ENCODE measurements around the gene ARFGAP1.

Gene ARFGAP1

GRCh38 chr20:63289311-63290135 is 16.9 kb downstream of the ARFGAP1 start:
- Histone ChIP-seq H3K36me3 (ENCODE audit: insufficient read depth, insufficient read length, low read length) (peaks cover 77% of the 10 kb centered on the region), H3K9me3 (ENCODE audit: insufficient read depth, low read length) (no peaks in the 10 kb centered on the region), H3K4me1 (ENCODE audit: insufficient read depth, insufficient read length) (peaks cover 23% of the 10 kb centered on the region), H3K27me3 (ENCODE audit: insufficient read depth, insufficient read length) (no peaks in the 10 kb centered on the region), H3K9ac (ENCODE audit: insufficient read length, low read depth) (no peak overlapping the region), H3K4me3 (ENCODE audit: insufficient read length, low read depth) (no peak overlapping the region)
- DNase-seq (ENCODE audit: low read depth, low spot score): no peak
- no peak for TF ChIP-seq SUZ12 (IDR thresholded peaks at IDR 0.05; ENCODE audit: extremely low read depth, insufficient read depth, insufficient read length)
- no peak for TF ChIP-seq YY1 (IDR thresholded peaks at IDR 0.05; ENCODE audit: insufficient read depth, insufficient read length)

DNA sequence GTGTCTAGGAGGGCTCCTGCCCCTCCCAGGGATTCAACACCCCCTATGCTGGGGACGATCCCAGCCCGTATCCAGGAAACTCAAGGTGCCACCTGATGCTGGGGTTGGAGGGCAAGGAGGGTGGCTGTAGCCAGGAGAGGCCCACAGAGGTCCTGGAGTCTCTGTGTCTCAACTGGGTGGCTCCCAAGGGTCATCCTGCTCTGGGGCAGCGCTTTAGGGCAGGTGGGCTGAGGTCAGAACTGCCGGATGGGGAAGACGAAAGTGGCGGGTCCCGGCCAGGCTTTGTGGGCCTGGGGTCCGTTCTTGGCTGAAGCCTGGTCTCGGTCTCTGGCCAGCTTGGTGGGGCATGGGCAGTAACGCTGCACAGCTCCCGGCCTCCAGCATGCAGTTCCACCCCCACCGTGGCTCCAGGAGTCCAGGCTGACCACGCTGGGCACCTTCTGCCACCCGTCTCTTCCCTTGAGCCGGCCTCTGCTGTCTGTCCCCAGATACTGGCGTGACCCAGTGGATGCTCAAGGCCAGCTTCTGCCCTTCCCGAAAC is 17.6 kb downstream of the ARFGAP1 start:
- Histone ChIP-seq H3K4me1 (ENCODE audit: insufficient read depth, insufficient read length) (peaks cover 28% of the 10 kb centered on the region), H3K9me3 (ENCODE audit: insufficient read depth, low read length) (no peaks in the 10 kb centered on the region), H3K9ac (ENCODE audit: insufficient read length, low read depth) (peak overlapping the region; percentile 42), H3K27me3 (ENCODE audit: insufficient read depth, insufficient read length) (no peaks in the 10 kb centered on the region), H3K4me3 (ENCODE audit: insufficient read length, low read depth) (no peak overlapping the region), H3K36me3 (ENCODE audit: insufficient read depth, insufficient read length, low read length) (peaks cover 70% of the 10 kb centered on the region)
- TF ChIP-seq YY1 (IDR thresholded peaks at IDR 0.05; ENCODE audit: insufficient read depth, insufficient read length): no peak
- no peak for TF ChIP-seq ZNF274 (IDR thresholded peaks at IDR 0.05; ENCODE audit: low read depth, low read length)
- TF ChIP-seq SUZ12 (IDR thresholded peaks at IDR 0.05; ENCODE audit: extremely low read depth, insufficient read depth, insufficient read length): no peak
- DNase-seq (ENCODE audit: low read depth, low spot score): no peak

GRCh38 chr20:63290677-63291472 is 18.3 kb downstream of the ARFGAP1 start:
- peaks cover 35% of the 10 kb centered on the region for H3K4me1 ChIP-seq (ENCODE audit: insufficient read depth, insufficient read length)
- H3K27me3 ChIP-seq (ENCODE audit: insufficient read depth, insufficient read length): no peaks in the 10 kb centered on the region
- H3K36me3 ChIP-seq (ENCODE audit: insufficient read depth, insufficient read length, low read length): peaks cover 63% of the 10 kb centered on the region
- TF ChIP-seq ZNF274 (IDR thresholded peaks at IDR 0.05; ENCODE audit: low read depth, low read length) (no peak), YY1 (IDR thresholded peaks at IDR 0.05; ENCODE audit: insufficient read depth, insufficient read length) (no peak), SUZ12 (IDR thresholded peaks at IDR 0.05; ENCODE audit: extremely low read depth, insufficient read depth, insufficient read length) (no peak)
- peak overlapping the region; percentile 42 for H3K9ac ChIP-seq (ENCODE audit: insufficient read length, low read depth)
- no peaks in the 10 kb centered on the region for H3K9me3 ChIP-seq (ENCODE audit: insufficient read depth, low read length)
- H3K4me3 ChIP-seq (ENCODE audit: insufficient read length, low read depth): no peak overlapping the region
- peak; percentile 27 for DNase-seq (ENCODE audit: low read depth, low spot score)

- Histone ChIP-seq H3K9ac (ENCODE audit: insufficient read length, low read depth) (no peak overlapping the region), H3K9me3 (ENCODE audit: insufficient read depth, low read length) (no peaks in the 10 kb centered on the region), H3K27me3 (ENCODE audit: insufficient read depth, insufficient read length) (no peaks in the 10 kb centered on the region), H3K4me1 (ENCODE audit: insufficient read depth, insufficient read length) (peaks cover 39% of the 10 kb centered on the region), H3K36me3 (ENCODE audit: insufficient read depth, insufficient read length, low read length) (peaks cover 54% of the 10 kb centered on the region), H3K4me3 (ENCODE audit: insufficient read length, low read depth) (no peak overlapping the region)
- TF ChIP-seq YY1 (IDR thresholded peaks at IDR 0.05; ENCODE audit: insufficient read depth, insufficient read length): no peak
- no peak for DNase-seq (ENCODE audit: low read depth, low spot score)
These were observed 19.2 kb downstream of the ARFGAP1 start for GRCh38 chr20:63291811-63292210.

- H3K36me3 ChIP-seq (ENCODE audit: insufficient read depth, insufficient read length, low read length): peaks cover 50% of the 10 kb centered on the region
These were observed 19.7 kb downstream of the ARFGAP1 start for GRCh38 chr20:63292292-63292701.

DNA sequence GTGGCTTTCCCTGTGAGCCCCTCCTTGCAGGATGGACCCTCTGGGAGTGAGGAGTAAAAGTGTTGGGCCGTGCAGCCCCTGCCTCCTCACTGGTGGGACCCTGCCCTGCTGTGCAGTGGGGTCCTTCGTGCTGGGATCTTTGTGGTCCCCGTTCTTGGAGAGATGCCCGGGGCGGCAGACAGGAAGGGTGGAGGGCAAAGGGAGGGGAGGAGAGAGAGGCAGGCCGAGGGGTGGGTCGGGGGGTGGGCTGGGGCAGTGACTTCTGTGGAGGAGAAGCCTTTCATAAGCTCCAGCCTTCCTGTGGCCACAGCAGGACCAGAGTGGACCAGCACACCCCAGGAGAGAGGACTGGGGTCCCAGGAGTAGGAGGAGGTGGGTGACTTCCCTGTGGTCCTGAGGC is 20.3 kb downstream of the ARFGAP1 start, which contains the start of gene COL20A1:
Gene COL20A1, plus strand, starts transcription at position 283 of the 400 bp plus-strand sequence. CDS start 1,922 bp downstream, outside the sequence.
- TF ChIP-seq YY1 (IDR thresholded peaks at IDR 0.05; ENCODE audit: insufficient read depth, insufficient read length) (no peak), ZNF274 (IDR thresholded peaks at IDR 0.05; ENCODE audit: low read depth, low read length) (no peak), SUZ12 (IDR thresholded peaks at IDR 0.05; ENCODE audit: extremely low read depth, insufficient read depth, insufficient read length) (no peak)
- H3K27me3 ChIP-seq (ENCODE audit: insufficient read depth, insufficient read length): no peaks in the 10 kb centered on the region

More at GRCh38 chr20:63292292-63292701, 19.7 kb downstream of the ARFGAP1 start:
- DNase-seq (ENCODE audit: low read depth, low spot score): no peak
- no peak for TF ChIP-seq ZNF274 (IDR thresholded peaks at IDR 0.05; ENCODE audit: low read depth, low read length)
- TF ChIP-seq YY1 (IDR thresholded peaks at IDR 0.05; ENCODE audit: insufficient read depth, insufficient read length): no peak
- TF ChIP-seq SUZ12 (IDR thresholded peaks at IDR 0.05; ENCODE audit: extremely low read depth, insufficient read depth, insufficient read length): no peak
- H3K4me1 ChIP-seq (ENCODE audit: insufficient read depth, insufficient read length): peaks cover 42% of the 10 kb centered on the region
- no peak overlapping the region for H3K9ac ChIP-seq (ENCODE audit: insufficient read length, low read depth)
- no peaks in the 10 kb centered on the region for H3K27me3 ChIP-seq (ENCODE audit: insufficient read depth, insufficient read length)
- no peak overlapping the region for H3K4me3 ChIP-seq (ENCODE audit: insufficient read length, low read depth)
- no peaks in the 10 kb centered on the region for H3K9me3 ChIP-seq (ENCODE audit: insufficient read depth, low read length)

GRCh38 chr20:63293456-63293855 is 20.8 kb downstream of the ARFGAP1 start:
- TF ChIP-seq YY1 (IDR thresholded peaks at IDR 0.05; ENCODE audit: insufficient read depth, insufficient read length): no peak
- no peak for TF ChIP-seq SUZ12 (IDR thresholded peaks at IDR 0.05; ENCODE audit: extremely low read depth, insufficient read depth, insufficient read length)
- TF ChIP-seq ZNF274 (IDR thresholded peaks at IDR 0.05; ENCODE audit: low read depth, low read length): no peak
- peaks cover 45% of the 10 kb centered on the region for H3K4me1 ChIP-seq (ENCODE audit: insufficient read depth, insufficient read length)

More for the DNA sequence above, 20.3 kb downstream of the ARFGAP1 start, which contains the start of gene COL20A1:
- H3K9ac ChIP-seq (ENCODE audit: insufficient read length, low read depth): peak within 1 kb of the TSS; percentile 42
- H3K4me1 ChIP-seq (ENCODE audit: insufficient read depth, insufficient read length): peaks cover 45% of the 10 kb centered on the region
- H3K9me3 ChIP-seq (ENCODE audit: insufficient read depth, low read length): no peaks in the 10 kb centered on the region
- peaks cover 44% of the 10 kb centered on the region for H3K36me3 ChIP-seq (ENCODE audit: insufficient read depth, insufficient read length, low read length)
- DNase-seq (ENCODE audit: low read depth, low spot score): no peak
- no peak within 1 kb of the TSS for H3K4me3 ChIP-seq (ENCODE audit: insufficient read length, low read depth)

More at GRCh38 chr20:63293456-63293855, 20.8 kb downstream of the ARFGAP1 start:
- Histone ChIP-seq H3K9me3 (ENCODE audit: insufficient read depth, low read length) (no peaks in the 10 kb centered on the region), H3K4me3 (ENCODE audit: insufficient read length, low read depth) (no peak overlapping the region), H3K27me3 (ENCODE audit: insufficient read depth, insufficient read length) (no peaks in the 10 kb centered on the region), H3K9ac (ENCODE audit: insufficient read length, low read depth) (peak overlapping the region; percentile 42), H3K36me3 (ENCODE audit: insufficient read depth, insufficient read length, low read length) (peaks cover 39% of the 10 kb centered on the region)
- no peak for DNase-seq (ENCODE audit: low read depth, low spot score)

All from NT2/D1 (cell line).